Hepatocyte (in vitro differentiated cells): ENCODE data around the gene FANCI. TPM values are rescaled to one million over a fixed set of nuclear protein-coding genes. Genes with fewer than 3 reads are reported as not detected.
"Not testable (repeated sequence)": the region's sequence is repeated elsewhere in the genome, so short reads cannot be mapped to it uniquely, and the experiment has no call there.

ENCODE experiments used
- DNase-seq: peaks from one replicate; pipeline ENCODE4 v3.0.0-alpha.2; 2016; ENCODE audit warnings: low spot score
- H2AFZ ChIP-seq: fragments of 200-600 bp; sonication (generic); 2 replicates; pipeline ENCODE4 v1.6.0; 2016; ENCODE audit warnings: antibody characterized with exemption, mild to moderate bottlenecking
- H3K27ac ChIP-seq: fragments of 200-600 bp; sonication (generic); 2 replicates; pipeline ENCODE4 v1.5.1; 2016; ENCODE audit warnings: mild to moderate bottlenecking
- H3K27me3 ChIP-seq: fragments of 200-600 bp; sonication (generic); 2 replicates; pipeline ENCODE4 v1.6.1; 2016
- H3K36me3 ChIP-seq: fragments of 200-600 bp; sonication (generic); replicated peaks from 2 replicates; pipeline ENCODE4 v1.5.1; 2016; ENCODE audit warnings: low read depth; ENCODE audit not compliant: insufficient read depth
- H3K4me1 ChIP-seq: fragments of 200-600 bp; sonication (generic); 2 replicates; pipeline ENCODE4 v1.5.1; 2016; ENCODE audit warnings: mild to moderate bottlenecking, moderate library complexity; ENCODE audit not compliant: insufficient read depth
- H3K4me2 ChIP-seq: fragments of 200-600 bp; sonication (generic); 2 replicates; pipeline ENCODE4 v1.6.0; 2016
- H3K4me3 ChIP-seq: fragments of 200-600 bp; sonication (generic); 2 replicates; pipeline ENCODE4 v1.5.1; 2016; ENCODE audit warnings: mild to moderate bottlenecking
- H3K79me2 ChIP-seq: fragments of 200-600 bp; sonication (generic); 2 replicates; pipeline ENCODE4 v1.6.0; 2017; ENCODE audit warnings: mild to moderate bottlenecking
- H3K9me2 ChIP-seq: fragments of 200-600 bp; sonication (generic); replicated peaks from 2 replicates; pipeline ENCODE4 v1.6.0; 2017; ENCODE audit warnings: mild to moderate bottlenecking; ENCODE audit not compliant: insufficient read depth
- H3K9me3 ChIP-seq: fragments of 200-600 bp; sonication (generic); 2 replicates; pipeline ENCODE4 v1.5.1; 2016; ENCODE audit warnings: low read depth, mild to moderate bottlenecking
- H4K20me1 ChIP-seq: fragments of 200-600 bp; sonication (generic); 2 replicates; pipeline ENCODE4 v1.6.0; 2016; ENCODE audit warnings: mild to moderate bottlenecking; ENCODE audit not compliant: insufficient read depth, poor library complexity, severe bottlenecking
- CTCF ChIP-seq: fragments of 200-600 bp; sonication (generic); IDR thresholded peaks from 2 replicates; pipeline ENCODE4 v1.5.1; 2016; ENCODE audit warnings: antibody characterized with exemption, mild to moderate bottlenecking; ENCODE audit not compliant: poor library complexity
- EZH2 ChIP-seq: fragments of 200-600 bp; sonication (generic); IDR thresholded peaks from 2 replicates; pipeline ENCODE4 v1.6.1; 2016; ENCODE audit warnings: antibody characterized with exemption, mild to moderate bottlenecking, borderline replicate concordance
- EZH2phosphoT487 ChIP-seq: fragments of 200-600 bp; sonication (generic); IDR thresholded peaks from one replicate; pipeline ENCODE4 v1.6.1; 2018; ENCODE audit warnings: antibody characterized with exemption, mild to moderate bottlenecking, low read depth, moderate library complexity; ENCODE audit not compliant: unreplicated experiment, severe bottlenecking
- WGBS: methylation state at CpG from one replicate; pipeline ENCODE4 v1.1.6; 2016; ENCODE audit warnings: low lambda C conversion rate; ENCODE audit errors: missing lambda C conversion rate; 5-methylcytosine and 5-hydroxymethylcytosine counted together
- polyA plus RNA-seq: library from polyadenylated mRNA; unstranded; fragments of >200 nt; fragmentation: Nextera tagmentation; extraction: Ambion mirVana; gene quantifications from 2 replicates; pipeline ENCODE4 v1.2.1, GENCODE V29; 2016
- total RNA-seq: library from RNA; depleted of rRNA; stranded (reverse); fragments of >200 nt; gene quantifications from 2 replicates; pipeline ENCODE4 v1.2.3, GENCODE V29; 2014

Gene FANCI
- total and polyA plus RNA-seq, 2 experiments from 2014 or later, result 8.0 to 14.5 TPM

GRCh38 chr15:89248584-89248983 lies 4.8 kb downstream of the FANCI start:
- H4K20me1 ChIP-seq, result no peaks in the 10 kb centered on the region
- WGBS, result 99% methylated on average over 2 of the region's 2 CpGs
- H2AFZ ChIP-seq, result no peak overlapping the region

DNA sequence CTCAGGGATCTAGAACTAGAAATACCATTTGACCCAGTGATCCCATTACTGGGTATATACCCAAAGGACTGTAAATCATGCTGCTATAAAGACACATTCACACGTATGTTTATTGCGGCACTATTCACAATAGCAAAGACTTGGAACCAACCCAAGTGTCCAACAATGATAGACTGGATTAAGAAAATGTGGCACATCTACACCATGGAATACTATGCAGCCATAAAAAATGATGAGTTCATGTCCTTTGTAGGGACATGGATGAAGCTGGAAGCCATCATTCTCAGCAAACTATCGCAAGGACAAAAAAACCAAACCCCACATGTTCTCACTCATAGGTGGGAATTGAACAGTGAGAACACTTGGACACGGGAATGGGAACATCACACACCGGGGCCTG lies 6.4 kb downstream of the FANCI start:
- not testable (repeated sequence) for H3K9me3 ChIP-seq, H3K4me2 ChIP-seq, H4K20me1 ChIP-seq, H3K27me3 ChIP-seq, H3K27ac ChIP-seq, H2AFZ ChIP-seq, H3K9me2 ChIP-seq, H3K4me3 ChIP-seq, H3K36me3 ChIP-seq, H3K4me1 ChIP-seq, DNase-seq
- peaks cover 13% of the 10 kb centered on the region for H3K79me2 ChIP-seq
- 94% methylated on average over 5 of the region's 5 CpGs for WGBS

More at GRCh38 chr15:89248584-89248983, 4.8 kb downstream of the FANCI start:
- H3K27me3 ChIP-seq, result no peaks in the 10 kb centered on the region
- H3K79me2 ChIP-seq, result peaks cover 13% of the 10 kb centered on the region
- H3K9me2 ChIP-seq, result no peaks in the 10 kb centered on the region
- no peak for DNase-seq
- H3K4me3 ChIP-seq, result no peak overlapping the region
- no peak overlapping the region for H3K27ac ChIP-seq
- no peak overlapping the region for H3K4me2 ChIP-seq
- no peaks in the 10 kb centered on the region for H3K36me3 ChIP-seq
- H3K9me3 ChIP-seq, result no peaks in the 10 kb centered on the region
- TF ChIP-seq CTCF (no peak), EZH2 (no peak), EZH2phosphoT487 (no peak)
- H3K4me1 ChIP-seq, result peaks cover 4% of the 10 kb centered on the region

DNA sequence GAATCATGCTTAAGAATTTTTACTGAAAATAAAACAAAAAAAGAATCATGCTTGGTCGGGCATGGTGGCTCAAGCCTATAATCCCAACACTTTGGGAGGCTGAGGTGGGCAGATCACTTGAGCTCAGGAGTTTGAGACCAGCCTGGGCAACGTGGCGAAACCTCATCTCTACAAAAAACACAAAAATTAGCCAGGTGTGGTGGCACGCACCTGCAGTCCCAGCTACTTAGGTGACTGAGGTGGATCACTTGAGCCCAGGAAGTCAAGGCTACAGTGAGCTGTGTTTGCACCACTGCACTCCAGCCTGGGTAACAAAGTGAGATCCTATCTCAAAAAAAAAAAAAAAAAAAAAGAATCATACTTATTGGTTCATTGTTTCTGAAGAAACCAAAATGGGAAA lies 33.5 kb downstream of the FANCI start:
- 95% methylated on average over 4 of the region's 4 CpGs for WGBS
- not testable (repeated sequence) for H3K4me2 ChIP-seq, H3K4me1 ChIP-seq, H3K27ac ChIP-seq, H3K4me3 ChIP-seq, H3K36me3 ChIP-seq, DNase-seq, H3K27me3 ChIP-seq, H4K20me1 ChIP-seq, H3K9me2 ChIP-seq, H3K9me3 ChIP-seq, H3K79me2 ChIP-seq, H2AFZ ChIP-seq

- Histone ChIP-seq H3K9me3 (no peaks in the 10 kb centered on the region), H3K4me1 (no peaks in the 10 kb centered on the region), H3K36me3 (no peaks in the 10 kb centered on the region), H2AFZ (no peak overlapping the region), H3K79me2 (no peaks in the 10 kb centered on the region), H3K9me2 (no peaks in the 10 kb centered on the region), H3K4me3 (no peak overlapping the region), H3K27me3 (no peaks in the 10 kb centered on the region), H3K4me2 (no peak overlapping the region), H3K27ac (no peak overlapping the region), H4K20me1 (no peaks in the 10 kb centered on the region)
- DNase-seq, result no peak
- 92% methylated on average over 1 of the region's 1 CpG for WGBS
- TF ChIP-seq CTCF (no peak), EZH2 (no peak), EZH2phosphoT487 (no peak)
These were observed 34.5 kb downstream of the FANCI start for GRCh38 chr15:89278307-89278706.

DNA sequence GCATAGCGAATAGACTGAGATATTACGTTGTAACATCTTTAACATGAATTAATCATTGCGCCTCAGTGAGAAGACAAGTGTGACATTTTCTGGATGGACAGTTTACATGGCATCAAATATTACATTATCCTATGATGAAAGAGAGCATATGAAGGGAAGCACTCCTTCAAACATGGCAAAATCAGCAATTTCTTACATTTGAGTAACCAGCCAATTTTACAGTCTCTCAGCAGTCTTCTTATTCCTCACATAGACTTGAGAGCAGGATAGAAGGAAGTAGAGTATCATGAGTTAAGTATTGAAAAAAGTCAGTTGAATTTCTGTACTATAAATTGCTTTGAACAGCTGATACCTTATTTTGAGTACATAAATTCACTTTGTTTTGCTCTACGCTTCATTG lies 38.9 kb downstream of the FANCI start:
- H3K79me2 ChIP-seq, result no peaks in the 10 kb centered on the region
- DNase-seq, result no peak
- H3K9me3 ChIP-seq, result no peaks in the 10 kb centered on the region
- H4K20me1 ChIP-seq, result no peaks in the 10 kb centered on the region
- no peaks in the 10 kb centered on the region for H3K4me1 ChIP-seq
- no peaks in the 10 kb centered on the region for H3K36me3 ChIP-seq
- no peak overlapping the region for H3K4me2 ChIP-seq
- H3K9me2 ChIP-seq, result no peaks in the 10 kb centered on the region
- 98% methylated on average over 4 of the region's 4 CpGs for WGBS
- H3K27ac ChIP-seq, result no peak overlapping the region
- no peak overlapping the region for H2AFZ ChIP-seq
- TF ChIP-seq EZH2 (no peak), EZH2phosphoT487 (no peak), CTCF (no peak)
- H3K4me3 ChIP-seq, result no peak overlapping the region
- H3K27me3 ChIP-seq, result no peaks in the 10 kb centered on the region
